Hippocampal formation (tissue), 2 donors: Measurements from ENCODE around the gene TPP1.

Source experiments
- DNase-seq, 2 donors: peaks; one replicate each; lab custom pipeline; 2025; lab: John Stamatoyannopoulos, UW

TPP1 gene

DNA sequence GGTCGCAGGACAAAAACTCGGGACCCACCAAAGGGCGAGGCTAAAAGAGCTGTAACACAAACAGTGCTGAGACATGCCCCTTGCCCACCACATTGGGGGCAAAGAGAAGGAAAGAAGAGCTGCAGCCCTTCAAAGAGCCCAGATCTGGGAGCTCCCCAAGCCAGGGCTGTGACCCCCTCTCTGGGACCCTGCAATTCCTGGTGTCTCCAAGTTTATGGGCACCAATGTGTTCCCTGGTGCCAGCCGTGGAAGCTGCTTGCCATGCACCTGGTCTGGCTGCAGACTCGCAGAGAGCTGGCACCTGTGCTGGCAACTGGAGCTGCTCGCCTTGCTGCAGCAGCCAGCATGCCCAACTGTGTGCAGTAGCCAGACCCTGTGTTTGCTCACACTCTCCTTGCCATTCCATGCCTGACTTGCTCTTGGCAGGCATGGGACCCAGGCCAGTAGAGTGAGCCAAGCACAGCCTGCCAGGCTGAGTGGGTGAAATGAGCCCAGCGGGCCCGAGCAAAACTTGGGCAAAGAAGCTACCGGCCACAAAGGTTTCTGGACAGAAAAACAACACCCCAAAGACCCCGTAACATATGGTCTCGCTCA, 31.8 kb downstream of the TPP1 start:
- DNase-seq: peak in 1 of 2 donors; percentile 47

GRCh38 chr11:6586434-6587359, 32.5 kb downstream of the TPP1 start:
- DNase-seq: peak in 1 of 2 donors; percentile 40

GRCh38 chr11:6584528-6584927, 34.7 kb downstream of the TPP1 start:
- DNase-seq: no peak

DNA sequence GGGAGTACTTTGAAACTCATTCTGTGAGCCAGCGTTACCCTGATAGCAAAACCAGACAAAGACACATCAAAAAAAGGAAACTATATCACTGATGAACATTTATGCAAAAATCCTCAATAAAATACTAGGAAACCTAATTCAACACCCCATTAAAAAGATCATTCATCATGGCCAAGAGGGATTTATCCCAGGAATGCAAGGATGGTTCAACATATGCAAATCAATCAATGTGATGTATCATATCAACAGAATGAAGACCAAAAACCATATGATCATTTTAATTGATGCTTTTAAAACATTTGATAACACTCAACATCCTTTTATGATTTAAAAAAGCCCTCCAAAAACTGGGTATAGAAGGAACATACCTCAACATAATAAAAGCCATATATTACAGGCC, 35.6 kb downstream of the TPP1 start:
- DNase-seq: no peak

DNA sequence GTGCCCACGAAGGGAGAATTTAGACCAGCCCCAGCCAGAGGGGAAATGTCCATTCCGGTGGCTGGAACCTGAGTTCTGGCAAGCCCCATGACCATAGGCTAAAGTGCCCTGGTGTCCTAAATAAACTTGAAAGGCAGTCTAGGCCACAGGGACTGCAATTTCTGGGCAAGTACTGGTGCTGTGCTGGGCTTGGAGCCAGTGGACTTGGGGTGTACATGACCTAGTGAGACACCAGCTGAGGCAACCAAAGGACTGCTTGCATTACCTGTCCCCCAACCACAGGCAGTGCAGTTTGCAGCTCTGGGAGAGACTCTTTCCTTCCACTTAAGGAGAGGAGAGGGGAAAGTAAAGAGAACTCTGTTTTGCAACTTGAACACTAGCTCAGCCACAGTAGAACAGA, 39.5 kb downstream of the TPP1 start:
- no peak for DNase-seq

GRCh38 chr11:6578134-6578533, 41.1 kb downstream of the TPP1 start:
- DNase-seq: no peak

GRCh38 chr11:6576471-6577373, 42.5 kb downstream of the TPP1 start:
- peak; percentile 81 to 90 for DNase-seq

DNA sequence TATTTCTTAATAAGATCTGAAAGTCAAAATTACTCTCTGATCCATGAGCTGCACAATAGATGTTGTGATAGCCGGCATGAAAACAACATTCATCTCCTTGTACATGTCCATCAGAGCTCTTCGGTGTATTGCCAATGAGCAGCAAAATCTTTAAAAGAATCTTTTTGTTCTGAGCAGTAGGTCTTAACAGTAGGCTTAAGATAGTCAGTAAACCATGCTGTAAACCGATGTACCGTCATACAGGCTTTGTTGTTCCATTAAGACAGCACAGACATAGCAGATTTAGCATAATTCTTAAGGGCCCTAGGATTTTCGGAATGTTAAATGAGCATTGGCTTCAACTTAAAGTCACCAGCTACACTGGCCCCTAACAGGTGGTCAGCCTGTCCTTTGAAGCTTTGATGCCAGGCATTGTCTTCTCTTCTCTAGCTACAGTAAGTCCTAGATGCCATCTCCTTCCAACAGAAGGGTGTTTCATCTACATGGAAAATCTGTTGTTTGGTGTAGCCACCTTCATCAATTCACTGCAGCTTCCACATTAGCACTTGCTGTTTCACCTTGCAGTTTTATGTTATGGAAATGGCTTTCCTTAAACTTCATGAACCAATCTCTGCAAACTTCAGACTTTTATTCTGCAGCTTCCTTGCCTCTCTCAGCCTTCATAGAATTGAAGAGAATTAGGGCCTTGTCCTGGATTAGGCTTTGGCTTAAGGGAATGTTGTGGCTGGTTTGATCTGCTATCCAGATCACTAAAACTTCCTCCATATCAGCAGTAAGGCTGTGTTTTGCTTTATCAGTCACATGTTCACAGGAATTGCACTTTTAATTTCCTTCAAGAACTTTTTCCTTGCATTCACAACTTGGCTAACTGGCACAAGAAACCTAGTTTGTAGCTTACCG, 44.2 kb downstream of the TPP1 start:
- DNase-seq: no peak

GRCh38 chr11:6572215-6572614, 47.0 kb downstream of the TPP1 start:
- no peak for DNase-seq

DNA sequence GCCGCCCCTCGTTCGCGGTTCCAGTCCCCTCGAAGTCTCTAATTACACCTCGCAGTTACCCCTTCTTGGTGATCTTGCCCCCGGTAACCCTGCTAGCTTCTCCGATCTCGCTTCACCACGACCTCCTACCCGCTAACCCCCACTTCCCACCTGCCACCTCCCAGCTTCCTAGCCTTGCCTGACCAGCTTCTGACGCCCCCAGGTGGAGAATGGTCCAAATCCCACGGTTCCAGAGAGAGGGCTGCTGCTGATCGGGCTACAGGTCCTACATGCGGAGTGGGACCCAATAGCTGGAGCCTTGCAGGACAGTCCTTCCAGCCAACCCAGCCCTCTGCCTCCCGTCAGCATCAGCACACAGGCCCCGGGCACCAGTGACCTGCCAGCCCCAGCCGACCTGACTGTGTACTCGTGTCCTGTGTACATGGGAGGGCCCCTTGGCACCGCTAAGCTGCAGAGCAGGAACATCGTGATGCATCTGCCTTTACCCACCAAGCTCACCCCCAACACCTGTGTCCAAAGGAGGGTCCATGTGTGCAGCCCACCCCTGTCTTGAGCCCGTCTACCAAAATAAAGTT, 47.7 kb downstream of the TPP1 start:
- DNase-seq: no peak

- no peak for DNase-seq
Measured at GRCh38 chr11:6570691-6571427, 48.4 kb downstream of the TPP1 start.

- no peak for DNase-seq
Measured at GRCh38 chr11:6569706-6570105, 49.5 kb downstream of the TPP1 start.

DNA sequence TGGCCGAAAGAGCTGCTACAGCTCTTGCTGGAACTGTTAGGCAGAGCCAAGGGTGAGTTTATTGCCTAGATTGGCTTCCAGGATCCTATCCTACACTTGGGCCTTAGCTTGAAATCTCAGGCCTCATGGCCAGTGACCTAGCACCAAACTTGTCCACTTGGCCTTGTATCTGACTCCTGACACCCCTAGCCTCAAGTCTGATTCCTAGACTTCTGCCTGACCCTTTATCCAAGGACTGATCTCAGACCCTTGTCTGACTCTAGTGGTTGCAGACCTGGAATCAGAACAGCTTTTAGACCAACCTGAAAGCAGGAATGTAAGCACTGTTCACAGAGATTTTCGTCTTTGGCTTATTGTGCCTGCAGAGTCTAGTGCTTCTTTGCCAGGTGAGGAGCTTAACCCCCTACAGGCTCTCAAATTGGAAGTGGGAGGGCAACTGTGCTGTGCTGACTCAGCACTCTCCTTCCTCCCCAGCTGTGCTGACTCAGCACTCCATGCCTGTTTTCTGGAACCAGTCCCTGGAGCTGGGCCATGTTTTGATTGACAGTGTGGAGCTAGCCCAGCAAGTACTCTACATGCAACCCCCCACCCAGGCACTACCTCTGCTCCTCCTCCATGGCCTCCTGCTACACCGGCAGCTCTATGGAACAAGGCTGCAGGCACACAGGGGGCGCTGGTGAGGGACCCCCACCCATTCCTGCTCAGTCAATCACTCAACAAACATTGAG, 50.9 kb downstream of the TPP1 start:
- DNase-seq: no peak

DNA sequence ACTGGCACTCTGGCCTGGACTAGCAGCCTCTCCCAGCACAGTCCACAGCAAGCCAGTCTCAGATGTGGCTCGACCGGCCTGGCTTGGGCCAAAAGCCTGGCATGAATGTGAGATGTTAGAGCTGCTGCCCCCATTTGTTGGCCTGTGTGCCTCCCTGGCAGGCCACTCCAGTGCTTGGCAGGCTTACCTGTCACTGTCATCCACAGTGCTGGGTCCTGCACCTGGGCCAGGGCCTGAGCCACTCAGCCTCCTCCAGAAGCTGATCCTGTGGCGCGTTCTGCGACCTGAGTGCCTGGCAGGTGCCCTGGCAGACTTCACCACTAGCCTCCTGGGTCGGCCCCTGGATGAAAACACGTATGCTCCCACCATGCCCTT, 51.9 kb downstream of the TPP1 start:
- DNase-seq: no peak

DNA sequence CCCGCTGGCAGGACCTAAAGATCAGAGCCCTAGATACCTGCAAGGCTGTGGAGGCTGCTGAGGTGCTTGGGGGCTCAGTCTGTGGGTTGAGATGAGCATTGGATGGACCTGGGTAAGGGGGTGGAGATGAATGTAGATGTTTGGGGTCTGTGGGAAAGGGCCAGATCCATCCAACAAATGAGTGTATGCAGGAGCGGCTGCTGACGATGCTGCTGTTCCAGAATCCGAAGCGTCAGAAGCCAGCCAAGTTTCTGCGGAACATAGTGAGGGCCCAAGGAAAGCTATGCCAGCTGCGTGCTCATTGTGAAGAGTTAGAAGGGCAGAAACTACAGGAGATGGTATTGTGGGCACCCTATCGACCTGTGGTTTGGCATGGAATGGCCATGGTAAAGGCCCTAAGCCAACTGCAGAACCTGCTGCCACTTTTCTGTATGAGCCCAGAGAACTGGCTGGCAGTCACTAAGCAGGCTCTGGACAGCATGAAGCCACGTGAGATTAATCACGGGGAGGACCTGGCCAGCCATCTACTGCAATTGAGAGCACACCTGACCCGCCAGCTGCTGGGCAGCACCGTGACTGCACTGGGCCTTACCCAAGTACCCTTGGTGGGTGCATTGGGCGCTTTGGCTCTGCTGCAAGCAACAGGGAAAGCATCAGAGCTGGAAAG, 52.4 kb downstream of the TPP1 start:
- DNase-seq: no peak

DNA sequence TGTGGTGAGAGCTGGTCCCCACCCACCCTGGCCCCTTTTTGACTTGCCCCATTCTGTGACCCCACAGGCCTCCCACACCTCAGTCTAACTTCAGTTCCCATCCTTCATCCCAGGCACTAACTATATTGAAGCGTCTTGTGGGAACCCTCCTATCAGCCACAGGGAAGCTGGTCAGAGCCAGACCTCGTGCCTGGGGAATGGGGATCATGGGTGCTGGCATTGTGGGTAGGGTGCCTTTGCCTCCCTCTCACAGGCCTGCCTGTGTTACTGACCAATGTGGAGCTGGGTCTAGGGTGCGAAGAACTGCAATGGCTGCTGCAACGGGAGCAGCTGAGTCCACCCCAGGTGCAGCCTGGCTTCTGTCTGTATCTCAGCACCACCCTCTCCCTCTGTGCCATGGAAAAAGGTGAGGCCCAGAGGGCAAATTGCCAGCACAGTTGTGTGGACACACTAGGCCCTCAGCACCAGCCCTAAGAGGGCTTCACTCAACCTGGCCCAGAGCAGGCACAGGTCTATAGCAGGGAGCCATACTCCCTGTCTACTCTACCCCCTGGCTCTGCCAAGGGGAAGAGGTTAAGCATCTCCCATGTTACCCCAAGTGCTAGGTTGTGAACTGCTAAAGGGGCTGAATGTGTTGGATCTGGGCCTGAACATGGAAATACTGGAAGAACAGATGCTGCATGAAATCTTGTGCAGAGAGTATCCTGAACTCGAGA, 53.1 kb downstream of the TPP1 start:
- DNase-seq: no peak

GRCh38 chr11:6565325-6565724, 53.9 kb downstream of the TPP1 start:
- DNase-seq: no peak

DNA sequence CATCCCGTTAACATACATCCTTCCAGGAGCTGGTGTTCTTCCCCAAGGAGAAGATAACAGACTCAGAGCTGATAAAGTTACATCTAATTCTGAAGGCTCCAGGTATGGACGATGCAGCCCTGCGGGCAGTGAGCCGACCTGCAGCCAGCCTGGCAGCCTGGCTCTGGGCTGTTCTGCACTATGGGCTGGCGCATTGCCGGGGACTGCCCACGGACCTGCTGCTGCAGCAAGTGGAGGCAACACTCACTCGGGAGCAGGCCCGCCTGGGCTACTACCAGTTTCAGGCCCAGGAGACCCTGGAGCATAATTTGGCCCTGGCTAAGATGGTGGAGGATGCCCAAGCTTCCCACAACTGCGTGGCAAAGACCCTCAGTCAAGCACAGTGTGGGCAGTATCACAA, 55.6 kb downstream of the TPP1 start:
- DNase-seq: no peak
